NCI-H2029 treated with DMSO at 0.1 percent for 48 hours (cell line): ENCODE measurements around the gene FAM136A.
A peak's percentile ranks its signal among the peaks of the same experiment; 100 is the strongest.
"Not testable (repeated sequence)": the region's sequence is repeated elsewhere in the genome, so short reads cannot be mapped to it uniquely, and the experiment has no call there.

Source experiments
- DNase-seq: peaks from one replicate; lab custom pipeline; 2025; lab: John Stamatoyannopoulos, UW

FAM136A gene

DNA sequence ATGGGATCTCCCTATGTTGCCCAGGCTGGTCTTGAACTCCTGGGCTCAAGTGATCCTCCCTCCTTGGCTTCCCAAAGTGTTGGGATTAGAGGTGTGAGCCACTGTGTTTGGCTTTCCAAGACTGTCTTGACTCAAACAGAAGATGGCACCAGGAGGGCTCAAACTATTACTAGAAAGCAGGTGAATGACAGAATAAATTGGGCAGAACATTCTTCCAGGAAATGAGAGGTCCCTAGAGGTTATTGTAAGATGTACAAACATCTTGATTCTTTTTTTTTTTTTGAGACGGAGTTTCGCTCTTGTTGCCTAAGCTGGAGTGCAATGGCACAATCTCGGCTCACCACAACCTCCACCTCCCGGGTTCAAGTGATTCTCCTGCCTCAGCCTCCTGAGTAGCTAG is 4.0 kb downstream of the FAM136A start:
- DNase-seq: not testable (repeated sequence)

DNA sequence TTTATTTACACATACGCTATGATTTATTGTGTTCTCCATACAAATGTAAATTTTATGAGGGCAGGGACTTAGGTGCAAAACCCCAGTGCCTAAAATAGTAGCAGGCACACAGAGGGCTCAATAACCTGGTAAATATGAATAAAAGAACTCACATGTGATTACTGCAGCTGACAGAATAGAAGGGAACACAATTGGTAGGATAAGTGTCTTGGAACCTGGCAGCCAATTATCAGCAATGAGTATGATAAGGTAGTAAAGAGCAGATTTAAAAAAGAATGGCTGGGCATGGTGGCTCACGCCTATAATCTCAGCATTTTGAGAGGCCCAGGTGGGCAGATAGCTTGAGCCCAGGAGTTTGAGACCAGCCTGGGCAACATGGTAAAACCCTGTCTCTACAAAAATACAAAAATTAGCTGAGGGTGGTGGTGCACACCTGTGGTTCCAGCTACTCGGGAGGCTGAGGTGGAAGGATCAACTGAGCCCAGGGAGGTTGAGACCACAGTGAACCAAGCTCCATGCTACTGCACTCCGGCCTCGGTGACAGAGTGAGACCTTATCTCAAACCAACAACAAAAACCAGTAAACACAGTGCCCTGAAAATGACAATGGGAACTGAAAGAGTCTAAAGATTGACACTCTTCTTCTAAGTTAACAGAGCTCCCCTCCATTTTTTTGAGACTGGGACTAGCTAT is 18.2 kb downstream of the FAM136A start:
- DNase-seq: no peak

- DNase-seq: no peak
Measured at GRCh38 chr2:70282439-70282838, 19.4 kb downstream of the FAM136A start.

DNA sequence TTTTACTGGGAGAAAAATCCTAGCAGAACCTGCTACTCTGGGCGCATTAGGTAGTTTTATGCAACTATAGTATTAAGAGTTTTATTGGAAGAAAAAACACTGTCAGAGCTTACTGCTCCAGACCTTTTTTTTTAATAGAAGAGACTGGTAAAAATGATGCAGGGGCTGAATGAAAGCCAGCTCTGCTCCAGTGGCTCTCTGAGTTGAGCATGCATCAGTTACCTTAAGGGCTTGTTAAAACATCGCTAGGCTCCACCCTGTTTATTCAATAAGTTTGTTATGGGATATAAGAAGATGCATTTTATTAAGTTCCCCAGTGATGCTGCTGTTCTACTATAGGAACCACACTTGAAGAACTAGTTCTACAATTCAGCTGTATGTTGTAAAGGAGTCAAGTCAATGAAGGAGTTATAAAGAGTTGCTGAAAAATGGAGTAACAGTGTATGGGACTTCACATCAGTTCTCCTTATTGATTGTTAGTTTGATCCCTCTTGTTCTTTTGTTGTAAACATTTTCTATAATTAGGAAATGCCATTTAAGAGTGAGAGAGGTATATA is 21.5 kb downstream of the FAM136A start:
- no peak for DNase-seq

DNA sequence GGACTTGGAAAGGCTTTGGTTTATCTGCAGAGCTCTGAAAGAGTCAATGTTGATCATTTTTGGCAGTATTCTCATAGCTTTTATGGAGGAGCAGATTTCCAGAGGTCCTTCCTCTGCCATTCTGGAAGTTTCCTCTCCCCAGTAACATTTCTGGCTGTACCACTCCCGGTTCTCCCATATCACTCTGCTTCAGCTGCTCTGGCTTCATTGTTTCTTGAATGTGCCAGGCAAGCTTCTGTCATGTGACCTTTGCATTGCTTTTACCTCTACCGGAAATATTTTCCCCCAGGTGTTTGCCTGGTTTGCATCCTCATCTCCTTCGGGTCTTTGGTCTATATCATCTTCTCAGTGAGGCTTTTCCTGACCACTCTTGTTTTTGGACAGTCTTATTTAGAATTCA is 31.5 kb downstream of the FAM136A start:
- DNase-seq: no peak

- DNase-seq: not testable (repeated sequence)
Measured at GRCh38 chr2:70269422-70270302, 32.2 kb downstream of the FAM136A start.

- DNase-seq: not testable (repeated sequence)
Measured at GRCh38 chr2:70266925-70267324, 34.9 kb downstream of the FAM136A start.

- no peak for DNase-seq
Measured at GRCh38 chr2:70261501-70261900, 40.4 kb downstream of the FAM136A start.

GRCh38 chr2:70258532-70258875 is 43.4 kb downstream of the FAM136A start:
- DNase-seq: no peak

GRCh38 chr2:70255637-70256314 is 46.1 kb downstream of the FAM136A start:
- DNase-seq: no peak

DNA sequence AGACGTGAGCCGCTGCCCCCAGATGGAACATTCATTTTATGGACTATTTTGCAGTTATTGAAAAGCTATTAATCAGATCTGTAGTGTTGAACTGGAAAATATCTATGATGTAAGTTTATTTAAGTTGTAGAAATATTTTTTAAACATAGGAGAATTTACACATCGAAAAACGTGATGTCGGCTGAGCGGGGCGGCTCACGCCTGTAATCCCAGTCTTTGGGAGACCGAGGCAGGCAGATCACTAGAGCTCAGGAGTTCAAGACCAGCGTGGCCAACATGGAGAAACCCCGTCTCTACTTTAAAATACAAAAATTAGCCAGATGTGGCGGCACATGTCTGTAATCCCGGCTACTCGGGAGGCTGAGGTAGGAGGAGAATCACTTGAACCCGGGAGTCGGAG is 51.4 kb downstream of the FAM136A start:
- DNase-seq: no peak

- peak; percentile 95 for DNase-seq
Measured at GRCh38 chr2:70248181-70248847, 53.6 kb downstream of the FAM136A start, which contains the start of gene TIA1. Gene TIA1, minus strand, starts transcription at chr2:70248628. Its CDS starts 198 bp downstream, at chr2:70248430.

GRCh38 chr2:70247364-70248180 is 54.3 kb downstream of the FAM136A start:
- DNase-seq: peak; percentile 64
